ENCODE data around the gene KPNB1.

- TF ChIP-seq CTCF (IDR thresholded peaks at IDR 0.05), result no peak
- no peak for TF ChIP-seq POLR2A (IDR thresholded peaks at IDR 0.05)
These were observed 52.8 kb downstream of the KPNB1 start for GRCh38 chr17:47702391-47702995.

All from uterus (tissue), 2 donors.